Measurements from ENCODE around the gene SPRYD4.
"Not testable (repeated sequence)": the region's sequence is repeated elsewhere in the genome, so short reads cannot be mapped to it uniquely, and the experiment has no call there.

The SPRYD4 gene

GRCh38 chr12:56476972-56477432 lies 8.6 kb downstream of the SPRYD4 start:
- no peak for DNase-seq (ENCODE audit: low read depth)

GRCh38 chr12:56477521-56478225 lies 9.3 kb downstream of the SPRYD4 start:
- DNase-seq (ENCODE audit: low read depth): no peak

GRCh38 chr12:56479625-56480024 lies 11.2 kb downstream of the SPRYD4 start:
- no peak for DNase-seq (ENCODE audit: low read depth)

GRCh38 chr12:56484566-56484965 lies 16.2 kb downstream of the SPRYD4 start:
- no peak for DNase-seq (ENCODE audit: low read depth)

GRCh38 chr12:56486694-56487093 lies 18.3 kb downstream of the SPRYD4 start:
- no peak for DNase-seq (ENCODE audit: low read depth)

- DNase-seq (ENCODE audit: low read depth): no peak
Observed at GRCh38 chr12:56487448-56488040, 19.2 kb downstream of the SPRYD4 start.

GRCh38 chr12:56488041-56488955 lies 19.9 kb downstream of the SPRYD4 start, which contains the start of gene GLS2:
Gene GLS2 (minus strand): TSS chr12:56488161. CDS start chr12:56488118, 43 bp downstream.
- peak; percentile 55 for DNase-seq (ENCODE audit: low read depth)

GRCh38 chr12:56490360-56490759 lies 22.0 kb downstream of the SPRYD4 start:
- DNase-seq (ENCODE audit: low read depth): no peak

GRCh38 chr12:56493409-56494105 lies 25.2 kb downstream of the SPRYD4 start:
- DNase-seq (ENCODE audit: low read depth): not testable (repeated sequence)

- not testable (repeated sequence) for DNase-seq (ENCODE audit: low read depth)
Observed at GRCh38 chr12:56494106-56494415, 25.7 kb downstream of the SPRYD4 start.

GRCh38 chr12:56494481-56494880 lies 26.1 kb downstream of the SPRYD4 start:
- DNase-seq (ENCODE audit: low read depth): not testable (repeated sequence)

GRCh38 chr12:56496704-56497103 lies 28.3 kb downstream of the SPRYD4 start:
- DNase-seq (ENCODE audit: low read depth): peak; percentile 55

- not testable (repeated sequence) for DNase-seq (ENCODE audit: low read depth)
Observed at GRCh38 chr12:56498126-56498902, 29.9 kb downstream of the SPRYD4 start.

GRCh38 chr12:56499452-56499851 lies 31.1 kb downstream of the SPRYD4 start:
- DNase-seq (ENCODE audit: low read depth): not testable (repeated sequence)

GRCh38 chr12:56499879-56500278 lies 31.5 kb downstream of the SPRYD4 start:
- DNase-seq (ENCODE audit: low read depth): not testable (repeated sequence)

GRCh38 chr12:56510786-56511185 lies 42.4 kb downstream of the SPRYD4 start:
- DNase-seq (ENCODE audit: low read depth): no peak

- not testable (repeated sequence) for DNase-seq (ENCODE audit: low read depth)
Observed at GRCh38 chr12:56514014-56514318, 45.6 kb downstream of the SPRYD4 start.

GRCh38 chr12:56517854-56518253 lies 49.5 kb downstream of the SPRYD4 start:
- DNase-seq (ENCODE audit: low read depth): no peak

GRCh38 chr12:56518570-56518969 lies 50.2 kb downstream of the SPRYD4 start:
- DNase-seq (ENCODE audit: low read depth): no peak

GRCh38 chr12:56520048-56520447 lies 51.7 kb downstream of the SPRYD4 start:
- no peak for DNase-seq (ENCODE audit: low read depth)

- no peak for DNase-seq (ENCODE audit: low read depth)
Observed at GRCh38 chr12:56520506-56520905, 52.1 kb downstream of the SPRYD4 start.
